Measurements from ENCODE around the gene TREML2.

The TREML2 gene

DNA sequence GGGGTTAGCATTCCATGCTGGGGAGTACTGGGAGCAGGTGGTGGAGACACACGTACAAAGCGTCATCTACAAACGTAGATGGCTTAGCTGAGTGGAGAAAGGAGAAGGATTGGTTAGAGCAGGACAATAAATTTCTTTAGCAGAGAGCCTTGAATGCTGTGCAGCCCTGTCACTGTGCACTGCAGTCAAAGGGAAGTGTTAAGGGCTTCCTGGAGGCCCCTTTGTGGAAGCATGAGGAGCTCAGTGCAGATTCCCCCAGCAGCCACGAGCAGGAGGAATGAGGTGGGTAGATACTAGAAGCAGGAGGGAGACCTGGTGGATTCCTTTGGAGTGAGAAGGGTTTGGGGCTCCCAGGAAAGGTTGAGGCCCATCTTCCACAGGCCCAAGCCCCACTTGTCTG, 21.1 kb upstream of the TREML2 start:
- DNase-seq (ENCODE audit: low spot score), result no peak
- peaks cover 13% of the 10 kb centered on the region for H3K27me3 ChIP-seq (ENCODE audit: insufficient read depth, poor library complexity, severe bottlenecking)
- no peaks in the 10 kb centered on the region for H3K9me3 ChIP-seq (ENCODE audit: severe bottlenecking)
- ATAC-seq (ENCODE audit: low read depth), result no peak
- no peaks in the 10 kb centered on the region for H3K4me1 ChIP-seq (ENCODE audit: insufficient read depth, poor library complexity, severe bottlenecking)
- no peak overlapping the region for H3K4me3 ChIP-seq (ENCODE audit: severe bottlenecking)
- no peak overlapping the region for H3K27ac ChIP-seq (ENCODE audit: poor library complexity, severe bottlenecking)
- TF ChIP-seq, protein P1, sequence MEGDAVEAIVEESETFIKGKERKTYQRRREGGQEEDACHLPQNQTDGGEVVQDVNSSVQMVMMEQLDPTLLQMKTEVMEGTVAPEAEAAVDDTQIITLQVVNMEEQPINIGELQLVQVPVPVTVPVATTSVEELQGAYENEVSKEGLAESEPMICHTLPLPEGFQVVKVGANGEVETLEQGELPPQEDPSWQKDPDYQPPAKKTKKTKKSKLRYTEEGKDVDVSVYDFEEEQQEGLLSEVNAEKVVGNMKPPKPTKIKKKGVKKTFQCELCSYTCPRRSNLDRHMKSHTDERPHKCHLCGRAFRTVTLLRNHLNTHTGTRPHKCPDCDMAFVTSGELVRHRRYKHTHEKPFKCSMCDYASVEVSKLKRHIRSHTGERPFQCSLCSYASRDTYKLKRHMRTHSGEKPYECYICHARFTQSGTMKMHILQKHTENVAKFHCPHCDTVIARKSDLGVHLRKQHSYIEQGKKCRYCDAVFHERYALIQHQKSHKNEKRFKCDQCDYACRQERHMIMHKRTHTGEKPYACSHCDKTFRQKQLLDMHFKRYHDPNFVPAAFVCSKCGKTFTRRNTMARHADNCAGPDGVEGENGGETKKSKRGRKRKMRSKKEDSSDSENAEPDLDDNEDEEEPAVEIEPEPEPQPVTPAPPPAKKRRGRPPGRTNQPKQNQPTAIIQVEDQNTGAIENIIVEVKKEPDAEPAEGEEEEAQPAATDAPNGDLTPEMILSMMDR (IDR thresholded peaks at IDR 0.05; ENCODE audit: poor library complexity, severe bottlenecking), result no peak
- no peaks in the 10 kb centered on the region for H3K36me3 ChIP-seq (ENCODE audit: low read depth)

DNA sequence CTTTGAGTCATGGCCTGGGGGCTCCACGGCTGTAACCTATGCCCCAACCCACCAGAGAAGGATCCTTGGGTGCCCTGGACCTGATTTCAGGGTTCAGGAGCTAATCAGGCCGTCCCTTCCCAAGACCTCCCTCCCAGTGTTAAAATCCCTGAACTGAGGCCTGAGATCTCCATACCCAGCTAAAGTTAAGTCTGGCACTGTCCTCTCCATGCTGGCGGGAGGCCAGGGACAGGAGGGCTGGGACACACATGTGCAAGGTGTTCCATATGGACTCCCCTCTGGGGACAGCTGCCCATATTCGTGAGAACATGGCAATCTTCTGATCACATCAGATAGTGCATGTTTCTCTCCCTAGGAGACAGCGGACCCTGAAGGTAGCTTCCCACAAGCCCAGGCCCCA, 15.7 kb upstream of the TREML2 start:
- Histone ChIP-seq H3K9me3 (ENCODE audit: severe bottlenecking) (peaks cover 4% of the 10 kb centered on the region), H3K4me1 (ENCODE audit: insufficient read depth, poor library complexity, severe bottlenecking) (no peaks in the 10 kb centered on the region), H3K36me3 (ENCODE audit: low read depth) (no peaks in the 10 kb centered on the region), H3K27me3 (ENCODE audit: insufficient read depth, poor library complexity, severe bottlenecking) (peaks cover 9% of the 10 kb centered on the region), H3K27ac (ENCODE audit: poor library complexity, severe bottlenecking) (no peak overlapping the region), H3K4me3 (ENCODE audit: severe bottlenecking) (no peak overlapping the region)
- TF ChIP-seq, protein P1 (IDR thresholded peaks at IDR 0.05; ENCODE audit: poor library complexity, severe bottlenecking), result no peak
- no peak for DNase-seq (ENCODE audit: low spot score)
- ATAC-seq (ENCODE audit: low read depth), result no peak

GRCh38 chr6:41215777-41216176, 14.8 kb upstream of the TREML2 start:
- Histone ChIP-seq H3K4me3 (ENCODE audit: severe bottlenecking) (no peak overlapping the region), H3K4me1 (ENCODE audit: insufficient read depth, poor library complexity, severe bottlenecking) (no peaks in the 10 kb centered on the region), H3K27me3 (ENCODE audit: insufficient read depth, poor library complexity, severe bottlenecking) (peaks cover 9% of the 10 kb centered on the region), H3K27ac (ENCODE audit: poor library complexity, severe bottlenecking) (no peak overlapping the region), H3K9me3 (ENCODE audit: severe bottlenecking) (peaks cover 4% of the 10 kb centered on the region), H3K36me3 (ENCODE audit: low read depth) (no peaks in the 10 kb centered on the region)
- ATAC-seq (ENCODE audit: low read depth) (no peak), DNase-seq (ENCODE audit: low spot score) (no peak)
- TF ChIP-seq, protein P1 (IDR thresholded peaks at IDR 0.05; ENCODE audit: poor library complexity, severe bottlenecking), result no peak

DNA sequence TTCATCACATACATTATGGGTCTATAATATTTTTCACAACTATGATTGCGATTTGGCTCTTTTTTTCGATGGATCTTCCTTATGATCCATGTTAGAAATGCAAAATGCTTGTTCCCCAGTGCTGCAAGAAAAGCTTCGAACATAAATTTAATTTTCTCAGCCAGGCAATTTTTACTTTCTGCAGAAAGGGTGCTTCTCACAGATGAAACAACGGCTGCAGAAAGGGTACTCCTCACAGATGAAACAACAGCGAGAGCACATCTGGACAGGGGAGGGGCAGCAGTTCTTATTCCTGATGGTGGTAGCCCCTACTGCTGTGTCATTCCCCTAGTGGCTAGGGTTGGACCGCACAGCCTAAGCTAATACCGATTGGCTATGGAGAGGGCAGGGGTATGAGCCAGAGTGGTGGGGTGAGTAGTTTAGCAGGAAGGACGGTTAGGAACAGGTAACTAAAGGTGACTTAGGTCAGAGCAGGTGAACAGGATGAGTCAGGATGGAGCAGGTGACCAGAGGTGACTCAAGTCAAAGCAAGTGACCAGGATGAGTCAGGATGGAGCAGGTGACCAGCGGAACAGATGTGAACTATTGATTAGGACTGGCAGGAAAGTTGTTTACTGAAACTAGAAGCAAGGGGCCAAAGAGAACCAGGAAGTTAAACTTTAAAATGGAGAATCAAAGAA, 13.8 kb upstream of the TREML2 start:
- DNase-seq (ENCODE audit: low spot score), result no peak
- Histone ChIP-seq H3K27me3 (ENCODE audit: insufficient read depth, poor library complexity, severe bottlenecking) (peaks cover 12% of the 10 kb centered on the region), H3K27ac (ENCODE audit: poor library complexity, severe bottlenecking) (no peak overlapping the region), H3K4me1 (ENCODE audit: insufficient read depth, poor library complexity, severe bottlenecking) (no peaks in the 10 kb centered on the region), H3K9me3 (ENCODE audit: severe bottlenecking) (peaks cover 4% of the 10 kb centered on the region), H3K4me3 (ENCODE audit: severe bottlenecking) (no peak overlapping the region), H3K36me3 (ENCODE audit: low read depth) (no peaks in the 10 kb centered on the region)
- TF ChIP-seq, protein P1 (IDR thresholded peaks at IDR 0.05; ENCODE audit: poor library complexity, severe bottlenecking), result no peak
- ATAC-seq (ENCODE audit: low read depth), result no peak

- no peaks in the 10 kb centered on the region for H3K4me1 ChIP-seq (ENCODE audit: insufficient read depth, poor library complexity, severe bottlenecking)
- peaks cover 12% of the 10 kb centered on the region for H3K27me3 ChIP-seq (ENCODE audit: insufficient read depth, poor library complexity, severe bottlenecking)
- TF ChIP-seq, protein P1 (IDR thresholded peaks at IDR 0.05; ENCODE audit: poor library complexity, severe bottlenecking), result no peak
- H3K27ac ChIP-seq (ENCODE audit: poor library complexity, severe bottlenecking), result no peak overlapping the region
- H3K9me3 ChIP-seq (ENCODE audit: severe bottlenecking), result peaks cover 3% of the 10 kb centered on the region
- no peaks in the 10 kb centered on the region for H3K36me3 ChIP-seq (ENCODE audit: low read depth)
- ATAC-seq (ENCODE audit: low read depth), result no peak
- DNase-seq (ENCODE audit: low spot score), result no peak
- H3K4me3 ChIP-seq (ENCODE audit: severe bottlenecking), result no peak overlapping the region
These were observed 8.8 kb upstream of the TREML2 start for GRCh38 chr6:41209547-41210320.
